ENCODE measurements around the gene AK1. TPM values are rescaled to one million over a fixed set of nuclear protein-coding genes. Genes with fewer than 3 reads are reported as not detected.

The AK1 gene
- total and polyA plus RNA-seq, 10 of the 15 experiments (the other 5 are each of a cell fraction or from before 2014, with no cell fraction given): 0.23 to 3.1 (median 1.8) TPM

DNA sequence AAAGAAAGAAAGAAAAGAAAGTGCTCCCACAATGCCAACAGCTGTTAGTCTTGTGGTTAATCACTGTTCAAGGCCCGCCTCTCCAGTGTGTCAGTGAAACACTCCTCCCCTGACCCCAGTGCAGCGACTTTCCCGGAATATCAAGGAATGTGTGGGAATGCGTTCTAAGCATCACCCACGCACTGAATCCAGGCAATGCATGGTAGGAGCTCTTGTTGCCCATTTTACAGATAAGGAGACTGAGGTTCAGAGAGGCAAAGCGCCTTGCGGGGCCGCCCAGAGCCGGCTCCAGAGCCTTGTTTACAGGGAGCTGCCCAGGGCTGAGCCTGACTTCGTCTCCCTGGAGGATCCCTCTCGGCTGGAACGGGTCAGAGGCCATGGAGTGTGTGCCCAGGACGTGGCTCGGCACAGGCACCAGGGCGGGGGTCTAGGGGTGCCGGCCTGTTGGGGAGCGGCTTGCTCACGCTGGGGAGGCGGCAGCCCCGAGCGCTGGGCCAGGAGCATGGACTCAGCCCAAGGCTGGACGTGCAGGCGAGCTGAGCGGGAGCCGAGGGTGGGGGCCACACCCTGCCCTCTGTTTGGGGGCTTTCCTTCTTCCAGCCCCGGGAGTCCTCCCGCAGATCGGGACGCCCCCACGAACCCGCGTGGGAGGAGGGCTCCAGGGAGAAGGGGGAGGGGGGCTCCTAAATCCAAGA lies 21.1 kb upstream of the AK1 start (continued):
- TF ChIP-seq, protein P1, sequence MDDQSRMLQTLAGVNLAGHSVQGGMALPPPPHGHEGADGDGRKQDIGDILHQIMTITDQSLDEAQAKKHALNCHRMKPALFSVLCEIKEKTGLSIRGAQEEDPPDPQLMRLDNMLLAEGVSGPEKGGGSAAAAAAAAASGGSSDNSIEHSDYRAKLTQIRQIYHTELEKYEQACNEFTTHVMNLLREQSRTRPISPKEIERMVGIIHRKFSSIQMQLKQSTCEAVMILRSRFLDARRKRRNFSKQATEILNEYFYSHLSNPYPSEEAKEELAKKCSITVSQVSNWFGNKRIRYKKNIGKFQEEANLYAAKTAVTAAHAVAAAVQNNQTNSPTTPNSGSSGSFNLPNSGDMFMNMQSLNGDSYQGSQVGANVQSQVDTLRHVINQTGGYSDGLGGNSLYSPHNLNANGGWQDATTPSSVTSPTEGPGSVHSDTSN (IDR thresholded peaks at IDR 0.05; ENCODE audit: insufficient replicate concordance, low read depth, low read length): no peak
- TF ChIP-seq SMARCA5 (IDR thresholded peaks at IDR 0.05) (0 out of 2 replicates have a peak, but pooled peaks have one; percentile 42), GATAD2B (conservative IDR thresholded peaks at IDR 0.05; ENCODE audit: low read depth) (peak; percentile 70; the same call in 1 of the 2 replicates), EGR1 (IDR thresholded peaks at IDR 0.05; ENCODE audit: borderline replicate concordance in 1 of 2, low read depth in 2 of 2, low read length in 2 of 2) (peak in 1 of 2 experiments; percentile 74; a peak in 2 of 3 replicates), TARDBP (IDR thresholded peaks at IDR 0.05; ENCODE audit: borderline replicate concordance) (no peak), ZNF384 (IDR thresholded peaks at IDR 0.05; ENCODE audit: borderline replicate concordance, low read depth, low read length) (no peak), DPF2 (IDR thresholded peaks at IDR 0.05) (peak; percentile 65), MEF2A (IDR thresholded peaks at IDR 0.05; ENCODE audit: insufficient read depth, low read depth, low read length) (no peak), NR2F1 (conservative IDR thresholded peaks at IDR 0.05) (0 out of 2 replicates have a peak, but pooled peaks have one; percentile 24), TCF12 (IDR thresholded peaks at IDR 0.05; ENCODE audit: low read depth, low read length) (no peak), ZBED1 (IDR thresholded peaks at IDR 0.05; ENCODE audit: borderline replicate concordance) (no peak), TBL1XR1 (IDR thresholded peaks at IDR 0.05; ENCODE audit: low read depth, low read length) (no peak), MTA2 (IDR thresholded peaks at IDR 0.05; ENCODE audit: low read depth) (no peak), ZSCAN29 (IDR thresholded peaks at IDR 0.05) (no peak), CEBPB (IDR thresholded peaks at IDR 0.05; ENCODE audit: borderline replicate concordance in 1 of 2, low read depth in 2 of 2, low read length in 2 of 2) (no peak), SREBF1 (IDR thresholded peaks at IDR 0.05; ENCODE audit: low read length) (no peak)
- TF ChIP-seq, protein P2, sequence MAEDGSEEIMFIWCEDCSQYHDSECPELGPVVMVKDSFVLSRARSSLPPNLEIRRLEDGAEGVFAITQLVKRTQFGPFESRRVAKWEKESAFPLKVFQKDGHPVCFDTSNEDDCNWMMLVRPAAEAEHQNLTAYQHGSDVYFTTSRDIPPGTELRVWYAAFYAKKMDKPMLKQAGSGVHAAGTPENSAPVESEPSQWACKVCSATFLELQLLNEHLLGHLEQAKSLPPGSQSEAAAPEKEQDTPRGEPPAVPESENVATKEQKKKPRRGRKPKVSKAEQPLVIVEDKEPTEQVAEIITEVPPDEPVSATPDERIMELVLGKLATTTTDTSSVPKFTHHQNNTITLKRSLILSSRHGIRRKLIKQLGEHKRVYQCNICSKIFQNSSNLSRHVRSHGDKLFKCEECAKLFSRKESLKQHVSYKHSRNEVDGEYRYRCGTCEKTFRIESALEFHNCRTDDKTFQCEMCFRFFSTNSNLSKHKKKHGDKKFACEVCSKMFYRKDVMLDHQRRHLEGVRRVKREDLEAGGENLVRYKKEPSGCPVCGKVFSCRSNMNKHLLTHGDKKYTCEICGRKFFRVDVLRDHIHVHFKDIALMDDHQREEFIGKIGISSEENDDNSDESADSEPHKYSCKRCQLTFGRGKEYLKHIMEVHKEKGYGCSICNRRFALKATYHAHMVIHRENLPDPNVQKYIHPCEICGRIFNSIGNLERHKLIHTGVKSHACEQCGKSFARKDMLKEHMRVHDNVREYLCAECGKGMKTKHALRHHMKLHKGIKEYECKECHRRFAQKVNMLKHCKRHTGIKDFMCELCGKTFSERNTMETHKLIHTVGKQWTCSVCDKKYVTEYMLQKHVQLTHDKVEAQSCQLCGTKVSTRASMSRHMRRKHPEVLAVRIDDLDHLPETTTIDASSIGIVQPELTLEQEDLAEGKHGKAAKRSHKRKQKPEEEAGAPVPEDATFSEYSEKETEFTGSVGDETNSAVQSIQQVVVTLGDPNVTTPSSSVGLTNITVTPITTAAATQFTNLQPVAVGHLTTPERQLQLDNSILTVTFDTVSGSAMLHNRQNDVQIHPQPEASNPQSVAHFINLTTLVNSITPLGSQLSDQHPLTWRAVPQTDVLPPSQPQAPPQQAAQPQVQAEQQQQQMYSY (CRISPR knock-in tag; IDR thresholded peaks at IDR 0.05): no peak
- TF ChIP-seq, protein P3, sequence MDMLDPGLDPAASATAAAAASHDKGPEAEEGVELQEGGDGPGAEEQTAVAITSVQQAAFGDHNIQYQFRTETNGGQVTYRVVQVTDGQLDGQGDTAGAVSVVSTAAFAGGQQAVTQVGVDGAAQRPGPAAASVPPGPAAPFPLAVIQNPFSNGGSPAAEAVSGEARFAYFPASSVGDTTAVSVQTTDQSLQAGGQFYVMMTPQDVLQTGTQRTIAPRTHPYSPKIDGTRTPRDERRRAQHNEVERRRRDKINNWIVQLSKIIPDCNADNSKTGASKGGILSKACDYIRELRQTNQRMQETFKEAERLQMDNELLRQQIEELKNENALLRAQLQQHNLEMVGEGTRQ (IDR thresholded peaks at IDR 0.05; ENCODE audit: borderline replicate concordance, low read depth, low read length): no peak
- TF ChIP-seq, protein P4, sequence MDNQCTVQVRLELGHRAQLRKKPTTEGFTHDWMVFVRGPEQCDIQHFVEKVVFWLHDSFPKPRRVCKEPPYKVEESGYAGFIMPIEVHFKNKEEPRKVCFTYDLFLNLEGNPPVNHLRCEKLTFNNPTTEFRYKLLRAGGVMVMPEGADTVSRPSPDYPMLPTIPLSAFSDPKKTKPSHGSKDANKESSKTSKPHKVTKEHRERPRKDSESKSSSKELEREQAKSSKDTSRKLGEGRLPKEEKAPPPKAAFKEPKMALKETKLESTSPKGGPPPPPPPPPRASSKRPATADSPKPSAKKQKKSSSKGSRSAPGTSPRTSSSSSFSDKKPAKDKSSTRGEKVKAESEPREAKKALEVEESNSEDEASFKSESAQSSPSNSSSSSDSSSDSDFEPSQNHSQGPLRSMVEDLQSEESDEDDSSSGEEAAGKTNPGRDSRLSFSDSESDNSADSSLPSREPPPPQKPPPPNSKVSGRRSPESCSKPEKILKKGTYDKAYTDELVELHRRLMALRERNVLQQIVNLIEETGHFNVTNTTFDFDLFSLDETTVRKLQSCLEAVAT (IDR thresholded peaks at IDR 0.05): 0 out of 2 replicates have a peak, but pooled peaks have one; percentile 58
- TF ChIP-seq, protein P5, sequence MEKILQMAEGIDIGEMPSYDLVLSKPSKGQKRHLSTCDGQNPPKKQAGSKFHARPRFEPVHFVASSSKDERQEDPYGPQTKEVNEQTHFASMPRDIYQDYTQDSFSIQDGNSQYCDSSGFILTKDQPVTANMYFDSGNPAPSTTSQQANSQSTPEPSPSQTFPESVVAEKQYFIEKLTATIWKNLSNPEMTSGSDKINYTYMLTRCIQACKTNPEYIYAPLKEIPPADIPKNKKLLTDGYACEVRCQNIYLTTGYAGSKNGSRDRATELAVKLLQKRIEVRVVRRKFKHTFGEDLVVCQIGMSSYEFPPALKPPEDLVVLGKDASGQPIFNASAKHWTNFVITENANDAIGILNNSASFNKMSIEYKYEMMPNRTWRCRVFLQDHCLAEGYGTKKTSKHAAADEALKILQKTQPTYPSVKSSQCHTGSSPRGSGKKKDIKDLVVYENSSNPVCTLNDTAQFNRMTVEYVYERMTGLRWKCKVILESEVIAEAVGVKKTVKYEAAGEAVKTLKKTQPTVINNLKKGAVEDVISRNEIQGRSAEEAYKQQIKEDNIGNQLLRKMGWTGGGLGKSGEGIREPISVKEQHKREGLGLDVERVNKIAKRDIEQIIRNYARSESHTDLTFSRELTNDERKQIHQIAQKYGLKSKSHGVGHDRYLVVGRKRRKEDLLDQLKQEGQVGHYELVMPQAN (conservative IDR thresholded peaks at IDR 0.05): peak; percentile 35

Data from GM12878 (cell line).